Neuron (in vitro differentiated cells): ENCODE measurements around the gene CD180.
"Not testable (repeated sequence)": the region's sequence is repeated elsewhere in the genome, so short reads cannot be mapped to it uniquely, and the experiment has no call there.

Source experiments
- H2AFZ ChIP-seq: one replicate; pipeline ENCODE4 v1.6.1; 2013; ENCODE audit warnings: low read depth, mild to moderate bottlenecking, inconsistent platforms, low read length, moderate library complexity
- H3K27me3 ChIP-seq: one replicate; pipeline ENCODE4 v1.6.1; 2013; ENCODE audit warnings: low read length; ENCODE audit not compliant: insufficient read depth
- H3K36me3 ChIP-seq: one replicate; pipeline ENCODE4 v1.6.1; 2013; ENCODE audit warnings: low read length; ENCODE audit not compliant: insufficient read depth
- H3K4me1 ChIP-seq: one replicate; pipeline ENCODE4 v1.6.1; 2013; ENCODE audit warnings: low read length; ENCODE audit not compliant: insufficient read depth
- H3K4me3 ChIP-seq: 2 replicates; pipeline ENCODE4 v1.5.1; 2013; ENCODE audit warnings: mild to moderate bottlenecking, low read length, moderate library complexity
- H3K9me3 ChIP-seq: one replicate; pipeline ENCODE4 v1.6.1; 2013; ENCODE audit warnings: low read length

CD180 gene

DNA sequence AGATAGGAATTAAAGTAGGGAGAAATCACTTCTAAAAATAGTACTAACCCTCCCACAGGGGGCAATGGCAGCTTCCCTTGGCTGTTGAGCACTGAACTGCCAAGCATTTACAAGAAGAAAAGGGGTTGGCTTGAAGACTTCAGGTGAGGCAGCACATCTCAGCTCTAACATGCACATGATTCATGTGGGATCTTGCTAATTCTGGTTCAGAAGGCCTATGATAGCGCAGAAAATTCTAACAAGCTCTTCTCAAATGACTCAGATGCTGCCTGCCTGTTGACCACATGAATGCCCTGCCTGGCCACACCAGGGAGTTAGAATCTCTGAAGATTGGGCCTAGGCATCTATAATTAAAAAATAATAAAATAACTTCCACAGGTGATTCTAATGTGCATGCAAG, 22.6 kb downstream of the CD180 start:
- H3K27me3 ChIP-seq, result no peaks in the 10 kb centered on the region
- no peak overlapping the region for H3K4me3 ChIP-seq
- no peaks in the 10 kb centered on the region for H3K9me3 ChIP-seq
- no peaks in the 10 kb centered on the region for H3K36me3 ChIP-seq
- H2AFZ ChIP-seq, result no peak overlapping the region
- H3K4me1 ChIP-seq, result no peaks in the 10 kb centered on the region

DNA sequence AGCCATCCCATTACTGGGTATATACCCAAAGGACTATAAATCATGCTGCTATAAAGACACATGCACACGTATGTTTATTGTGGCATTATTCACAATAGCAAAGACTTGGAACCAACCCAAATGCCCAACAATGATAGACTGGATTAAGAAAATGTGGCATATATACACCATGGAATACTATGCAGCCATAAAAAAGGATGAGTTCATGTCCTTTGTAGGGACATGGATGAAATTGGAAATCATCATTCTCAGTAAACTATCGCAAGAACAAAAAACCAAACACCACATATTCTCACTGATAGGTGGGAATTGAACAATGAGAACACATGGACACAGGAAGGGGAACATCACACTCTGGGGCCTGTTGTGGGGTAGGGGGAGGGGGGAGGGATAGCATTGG, 23.2 kb downstream of the CD180 start:
- not testable (repeated sequence) for H3K9me3 ChIP-seq

DNA sequence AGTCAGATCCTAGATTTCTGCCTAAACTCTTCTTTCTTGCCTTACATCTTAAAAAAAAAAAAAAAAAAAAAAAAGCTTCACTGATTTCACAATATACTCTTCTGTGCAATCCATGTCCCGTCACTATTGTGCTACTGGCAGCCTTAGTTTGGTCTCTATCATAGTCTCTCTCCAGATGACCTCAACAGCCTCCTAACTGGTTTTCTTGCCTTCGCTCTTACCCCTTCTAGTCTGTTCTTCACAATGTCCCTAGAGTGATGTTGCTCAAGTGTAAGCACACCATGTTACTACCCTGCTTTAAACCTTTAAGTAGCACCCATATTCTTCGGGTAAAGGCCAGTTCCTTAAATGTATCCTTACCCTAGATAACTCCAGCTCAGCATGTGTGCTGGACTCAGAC, 25.8 kb downstream of the CD180 start:
- Histone ChIP-seq H3K4me1 (no peaks in the 10 kb centered on the region), H3K27me3 (no peaks in the 10 kb centered on the region), H3K9me3 (no peaks in the 10 kb centered on the region), H3K36me3 (no peaks in the 10 kb centered on the region), H3K4me3 (no peak overlapping the region), H2AFZ (no peak overlapping the region)

More for the DNA sequence above, 23.2 kb downstream of the CD180 start:
- not testable (repeated sequence) for H3K4me1 ChIP-seq, H3K36me3 ChIP-seq, H3K4me3 ChIP-seq, H2AFZ ChIP-seq, H3K27me3 ChIP-seq

DNA sequence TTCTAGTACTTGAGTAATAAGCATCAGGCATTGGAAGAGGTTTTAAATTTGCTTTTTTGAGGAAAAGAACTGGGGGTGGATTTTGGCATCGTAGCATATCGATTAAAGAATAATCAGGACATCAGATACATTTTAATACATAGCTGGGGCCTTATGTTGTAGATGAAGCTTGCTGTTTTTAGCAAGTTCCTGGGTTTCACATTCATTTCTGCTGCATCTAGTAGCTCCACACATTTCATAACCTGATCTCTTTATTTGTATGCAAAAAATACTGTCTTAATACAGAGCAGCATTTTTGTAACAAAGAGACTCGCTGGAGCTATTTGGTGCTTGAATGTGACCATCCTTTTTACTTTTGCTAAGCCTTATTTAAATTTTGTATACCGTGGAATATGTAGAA, 28.5 kb downstream of the CD180 start:
- no peaks in the 10 kb centered on the region for H3K4me1 ChIP-seq
- no peaks in the 10 kb centered on the region for H3K27me3 ChIP-seq
- H2AFZ ChIP-seq, result no peak overlapping the region
- no peaks in the 10 kb centered on the region for H3K9me3 ChIP-seq
- H3K4me3 ChIP-seq, result no peak overlapping the region
- peaks cover 19% of the 10 kb centered on the region for H3K36me3 ChIP-seq

DNA sequence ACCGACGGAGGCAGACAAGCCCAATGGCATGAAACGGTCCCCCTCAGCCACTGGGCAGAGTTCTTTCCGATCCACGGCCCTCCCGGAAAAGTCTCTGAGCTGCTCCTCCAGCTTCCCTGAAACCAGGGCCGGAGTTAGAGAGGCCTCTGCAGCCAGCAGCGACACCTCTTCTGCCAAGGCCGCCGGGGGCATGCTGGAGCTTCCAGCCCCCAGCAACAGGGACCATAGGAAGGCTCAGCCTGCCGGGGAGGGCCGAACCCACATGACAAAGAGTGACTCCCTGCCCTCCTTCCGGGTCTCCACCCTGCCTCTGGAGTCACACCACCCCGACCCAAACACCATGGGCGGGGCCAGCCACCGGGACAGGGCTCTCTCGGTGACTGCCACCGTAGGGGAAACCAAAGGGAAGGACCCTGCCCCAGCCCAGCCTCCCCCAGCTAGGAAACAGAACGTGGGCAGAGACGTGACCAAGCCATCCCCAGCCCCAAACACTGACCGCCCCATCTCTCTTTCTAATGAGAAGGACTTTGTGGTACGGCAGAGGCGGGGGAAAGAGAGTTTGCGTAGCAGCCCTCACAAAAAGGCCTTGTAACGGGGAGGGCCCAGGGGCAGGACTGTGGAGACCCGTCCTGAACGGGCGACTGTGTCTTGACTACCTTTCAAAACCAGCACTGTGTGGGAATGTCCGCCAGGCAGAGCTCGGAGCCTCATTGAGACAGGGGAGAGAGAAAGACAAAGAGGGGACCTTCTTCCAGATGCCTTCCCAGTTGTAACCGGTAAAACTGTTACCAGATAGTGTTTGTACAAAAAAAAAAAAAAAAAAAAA, 29.9 kb downstream of the CD180 start:
- Histone ChIP-seq H3K27me3 (no peaks in the 10 kb centered on the region), H3K9me3 (no peaks in the 10 kb centered on the region), H3K4me1 (no peaks in the 10 kb centered on the region), H3K4me3 (no peak overlapping the region), H3K36me3 (peaks cover 19% of the 10 kb centered on the region), H2AFZ (no peak overlapping the region)

DNA sequence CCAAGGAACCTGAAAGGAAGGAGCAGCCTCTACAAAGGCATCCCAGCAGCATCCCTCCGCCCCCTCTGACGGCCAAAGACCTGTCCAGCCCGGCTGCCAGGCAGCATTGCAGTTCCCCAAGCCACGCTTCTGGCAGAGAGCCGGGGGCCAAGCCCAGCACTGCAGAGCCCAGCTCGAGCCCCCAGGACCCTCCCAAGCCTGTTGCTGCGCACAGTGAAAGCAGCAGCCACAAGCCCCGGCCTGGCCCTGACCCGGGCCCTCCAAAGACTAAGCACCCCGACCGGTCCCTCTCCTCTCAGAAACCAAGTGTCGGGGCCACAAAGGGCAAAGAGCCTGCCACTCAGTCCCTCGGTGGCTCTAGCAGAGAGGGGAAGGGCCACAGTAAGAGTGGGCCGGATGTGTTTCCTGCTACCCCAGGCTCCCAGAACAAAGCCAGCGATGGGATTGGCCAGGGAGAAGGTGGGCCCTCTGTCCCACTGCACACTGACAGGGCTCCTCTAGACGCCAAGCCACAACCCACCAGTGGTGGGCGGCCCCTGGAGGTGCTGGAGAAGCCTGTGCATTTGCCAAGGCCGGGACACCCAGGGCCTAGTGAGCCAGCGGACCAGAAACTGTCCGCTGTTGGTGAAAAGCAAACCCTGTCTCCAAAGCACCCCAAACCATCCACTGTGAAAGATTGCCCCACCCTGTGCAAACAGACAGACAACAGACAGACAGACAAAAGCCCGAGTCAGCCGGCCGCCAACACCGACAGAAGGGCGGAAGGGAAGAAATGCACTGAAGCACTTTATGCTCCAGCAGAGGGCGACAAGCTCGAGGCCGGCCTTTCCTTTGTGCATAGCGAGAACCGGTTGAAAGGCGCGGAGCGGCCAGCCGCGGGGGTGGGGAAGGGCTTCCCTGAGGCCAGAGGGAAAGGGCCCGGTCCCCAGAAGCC, 30.8 kb downstream of the CD180 start:
- Histone ChIP-seq H2AFZ (no peak overlapping the region), H3K36me3 (peaks cover 19% of the 10 kb centered on the region), H3K4me1 (no peaks in the 10 kb centered on the region), H3K4me3 (no peak overlapping the region), H3K27me3 (no peaks in the 10 kb centered on the region), H3K9me3 (no peaks in the 10 kb centered on the region)

DNA sequence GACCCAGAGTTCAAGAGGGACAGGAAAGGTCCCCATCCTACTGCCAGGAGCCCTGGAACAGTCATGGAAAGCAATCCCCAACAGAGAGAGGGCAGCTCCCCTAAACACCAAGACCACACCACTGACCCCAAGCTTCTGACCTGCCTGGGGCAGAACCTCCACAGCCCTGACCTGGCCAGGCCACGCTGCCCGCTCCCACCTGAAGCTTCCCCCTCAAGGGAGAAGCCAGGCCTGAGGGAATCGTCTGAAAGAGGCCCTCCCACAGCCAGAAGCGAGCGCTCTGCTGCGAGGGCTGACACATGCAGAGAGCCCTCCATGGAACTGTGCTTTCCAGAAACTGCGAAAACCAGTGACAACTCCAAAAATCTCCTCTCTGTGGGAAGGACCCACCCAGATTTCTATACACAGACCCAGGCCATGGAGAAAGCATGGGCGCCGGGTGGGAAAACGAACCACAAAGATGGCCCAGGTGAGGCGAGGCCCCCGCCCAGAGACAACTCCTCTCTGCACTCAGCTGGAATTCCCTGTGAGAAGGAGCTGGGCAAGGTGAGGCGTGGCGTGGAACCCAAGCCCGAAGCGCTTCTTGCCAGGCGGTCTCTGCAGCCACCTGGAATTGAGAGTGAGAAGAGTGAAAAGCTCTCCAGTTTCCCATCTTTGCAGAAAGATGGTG, 31.6 kb downstream of the CD180 start:
- Histone ChIP-seq H3K4me3 (no peak overlapping the region), H3K4me1 (no peaks in the 10 kb centered on the region), H3K9me3 (no peaks in the 10 kb centered on the region), H3K27me3 (no peaks in the 10 kb centered on the region), H3K36me3 (peaks cover 19% of the 10 kb centered on the region), H2AFZ (no peak overlapping the region)

DNA sequence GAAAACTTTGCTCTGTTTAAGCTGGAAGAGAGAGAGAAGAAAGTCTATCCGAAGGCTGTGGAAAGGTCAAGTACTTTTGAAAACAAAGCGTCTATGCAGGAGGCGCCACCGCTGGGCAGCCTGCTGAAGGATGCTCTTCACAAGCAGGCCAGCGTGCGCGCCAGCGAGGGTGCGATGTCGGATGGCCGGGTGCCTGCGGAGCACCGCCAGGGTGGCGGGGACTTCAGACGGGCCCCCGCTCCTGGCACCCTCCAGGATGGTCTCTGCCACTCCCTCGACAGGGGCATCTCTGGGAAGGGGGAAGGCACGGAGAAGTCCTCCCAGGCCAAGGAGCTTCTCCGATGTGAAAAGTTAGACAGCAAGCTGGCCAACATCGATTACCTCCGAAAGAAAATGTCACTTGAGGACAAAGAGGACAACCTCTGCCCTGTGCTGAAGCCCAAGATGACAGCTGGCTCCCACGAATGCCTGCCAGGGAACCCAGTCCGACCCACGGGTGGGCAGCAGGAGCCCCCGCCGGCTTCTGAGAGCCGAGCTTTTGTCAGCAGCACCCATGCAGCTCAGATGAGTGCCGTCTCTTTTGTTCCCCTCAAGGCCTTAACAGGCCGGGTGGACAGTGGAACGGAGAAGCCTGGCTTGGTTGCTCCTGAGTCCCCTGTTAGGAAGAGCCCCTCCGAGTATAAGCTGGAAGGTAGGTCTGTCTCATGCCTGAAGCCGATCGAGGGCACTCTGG, 32.6 kb downstream of the CD180 start:
- H3K36me3 ChIP-seq, result peaks cover 19% of the 10 kb centered on the region

DNA sequence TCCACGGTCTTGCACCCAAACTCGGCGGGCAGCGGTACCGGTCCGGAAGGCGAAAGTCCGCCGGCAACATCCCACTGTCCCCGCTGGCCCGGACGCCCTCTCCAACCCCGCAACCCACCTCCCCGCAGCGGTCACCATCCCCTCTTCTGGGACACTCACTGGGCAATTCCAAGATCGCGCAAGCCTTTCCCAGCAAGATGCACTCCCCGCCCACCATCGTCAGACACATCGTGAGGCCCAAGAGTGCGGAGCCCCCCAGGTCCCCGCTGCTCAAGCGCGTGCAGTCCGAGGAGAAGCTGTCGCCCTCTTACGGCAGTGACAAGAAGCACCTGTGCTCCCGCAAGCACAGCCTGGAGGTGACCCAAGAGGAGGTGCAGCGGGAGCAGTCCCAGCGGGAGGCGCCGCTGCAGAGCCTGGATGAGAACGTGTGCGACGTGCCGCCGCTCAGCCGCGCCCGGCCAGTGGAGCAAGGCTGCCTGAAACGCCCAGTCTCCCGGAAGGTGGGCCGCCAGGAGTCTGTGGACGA, 33.3 kb downstream of the CD180 start:
- no peak overlapping the region for H2AFZ ChIP-seq
- no peaks in the 10 kb centered on the region for H3K9me3 ChIP-seq
- peaks cover 19% of the 10 kb centered on the region for H3K36me3 ChIP-seq
- no peaks in the 10 kb centered on the region for H3K4me1 ChIP-seq
- no peak overlapping the region for H3K4me3 ChIP-seq
- H3K27me3 ChIP-seq, result no peaks in the 10 kb centered on the region

More for the DNA sequence above, 32.6 kb downstream of the CD180 start:
- H3K27me3 ChIP-seq, result no peaks in the 10 kb centered on the region
- no peaks in the 10 kb centered on the region for H3K9me3 ChIP-seq
- no peak overlapping the region for H2AFZ ChIP-seq
- H3K4me3 ChIP-seq, result no peak overlapping the region
- no peaks in the 10 kb centered on the region for H3K4me1 ChIP-seq

DNA sequence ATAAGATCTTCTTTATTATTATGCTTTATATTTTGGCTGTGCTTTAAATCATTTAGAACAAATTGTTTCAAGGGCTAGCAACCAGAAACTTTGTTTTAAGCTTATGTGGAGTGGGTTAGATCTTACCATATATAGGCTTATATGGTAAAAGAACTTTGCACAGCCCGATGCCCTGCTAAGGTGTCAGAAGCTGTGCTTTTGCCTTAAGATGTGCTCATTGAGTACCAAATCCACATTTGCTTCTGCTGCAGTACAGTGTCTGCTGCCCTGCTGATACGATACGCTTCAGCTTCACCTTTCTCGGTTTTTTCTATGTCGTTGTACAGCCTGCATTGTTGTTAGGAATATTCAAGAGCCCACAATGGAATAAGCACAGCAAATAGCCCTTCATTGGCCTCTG, 34.8 kb downstream of the CD180 start:
- Histone ChIP-seq H3K9me3 (no peaks in the 10 kb centered on the region), H3K4me3 (no peak overlapping the region), H3K27me3 (no peaks in the 10 kb centered on the region), H3K36me3 (peaks cover 19% of the 10 kb centered on the region), H3K4me1 (no peaks in the 10 kb centered on the region), H2AFZ (no peak overlapping the region)

DNA sequence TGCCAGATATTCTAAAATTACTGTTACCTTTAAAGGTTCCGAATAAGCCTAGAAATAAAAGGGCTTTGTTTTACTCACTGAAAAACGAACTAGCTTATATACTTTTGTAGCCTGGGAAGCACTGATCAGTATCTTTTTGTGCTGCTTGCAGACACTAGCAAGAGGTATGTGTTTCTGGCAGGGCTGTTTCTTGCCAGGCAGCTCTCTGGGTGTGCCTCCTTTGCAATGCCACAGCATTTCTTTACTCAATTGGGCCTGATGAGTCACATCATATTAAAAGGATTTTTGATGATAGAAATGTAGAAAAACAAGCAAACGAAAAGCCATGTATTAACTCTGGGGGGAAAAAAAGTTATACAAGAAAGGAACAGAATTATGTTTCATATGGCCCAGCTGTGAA, 35.6 kb downstream of the CD180 start:
- H3K36me3 ChIP-seq, result peaks cover 19% of the 10 kb centered on the region
- H3K4me3 ChIP-seq, result no peak overlapping the region
- H3K27me3 ChIP-seq, result no peaks in the 10 kb centered on the region
- H3K4me1 ChIP-seq, result no peaks in the 10 kb centered on the region
- H2AFZ ChIP-seq, result no peak overlapping the region
- no peaks in the 10 kb centered on the region for H3K9me3 ChIP-seq

DNA sequence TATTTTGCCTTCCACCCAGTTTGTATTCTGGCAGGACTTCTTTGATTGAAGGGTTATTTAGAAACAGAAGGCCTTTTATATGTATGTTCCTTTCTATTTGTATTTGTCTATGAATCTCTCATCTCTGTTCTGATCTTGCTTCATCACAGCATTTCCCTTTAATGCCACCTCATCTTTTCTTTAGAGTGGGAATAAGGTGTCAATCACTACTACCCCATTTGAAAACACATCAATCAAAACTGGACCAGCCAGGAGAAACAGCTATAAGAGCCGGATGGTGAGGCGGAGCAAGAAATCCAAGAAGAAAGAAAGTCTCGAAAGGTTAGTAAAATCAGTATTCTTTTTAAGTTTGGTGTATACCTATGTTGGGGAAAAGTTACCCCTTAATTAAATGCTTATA, 36.3 kb downstream of the CD180 start:
- no peaks in the 10 kb centered on the region for H3K4me1 ChIP-seq
- no peaks in the 10 kb centered on the region for H3K9me3 ChIP-seq
- no peak overlapping the region for H3K4me3 ChIP-seq
- peaks cover 16% of the 10 kb centered on the region for H3K36me3 ChIP-seq
- H2AFZ ChIP-seq, result no peak overlapping the region
- H3K27me3 ChIP-seq, result no peaks in the 10 kb centered on the region
